Measurements from ENCODE around the gene SLC4A9. TPM values are rescaled to one million over a fixed set of nuclear protein-coding genes. Genes with fewer than 3 reads are reported as not detected.

SLC4A9 gene
- total RNA-seq: under 0.01 TPM

- FAIRE-seq: no peak
Observed at GRCh38 chr5:140360101-140360500, at the start of gene SLC4A9. TSS of gene SLC4A9 (plus strand) at chr5:140360194. CDS start at chr5:140360237, 43 bp downstream.

GRCh38 chr5:140310434-140310833 lies 49.6 kb upstream of the SLC4A9 start:
- FAIRE-seq: no peak
- no peak for DNase-seq (ENCODE audit: low spot score in 2 of 2)

More at GRCh38 chr5:140360101-140360500, at the start of gene SLC4A9:
- no peak for DNase-seq (ENCODE audit: low spot score in 2 of 2)

GRCh38 chr5:140311011-140311467 lies 49.0 kb upstream of the SLC4A9 start:
- DNase-seq (ENCODE audit: low spot score in 2 of 2) (no peak), FAIRE-seq (no peak)

GRCh38 chr5:140312067-140312790 lies 47.8 kb upstream of the SLC4A9 start:
- DNase-seq (ENCODE audit: low spot score in 2 of 2) (no peak), FAIRE-seq (no peak)

GRCh38 chr5:140312791-140313189 lies 47.2 kb upstream of the SLC4A9 start:
- DNase-seq (ENCODE audit: low spot score in 2 of 2) (no peak), FAIRE-seq (no peak)

- DNase-seq (ENCODE audit: low spot score in 2 of 2) (no peak), FAIRE-seq (no peak)
Observed at GRCh38 chr5:140317859-140318258, 42.1 kb upstream of the SLC4A9 start.

- no peak for FAIRE-seq
- DNase-seq (ENCODE audit: low spot score in 2 of 2): no peak
Observed at GRCh38 chr5:140318792-140319191, 41.2 kb upstream of the SLC4A9 start.

- FAIRE-seq (no peak), DNase-seq (ENCODE audit: low spot score in 2 of 2) (no peak)
Observed at GRCh38 chr5:140319833-140320232, 40.2 kb upstream of the SLC4A9 start.

GRCh38 chr5:140321796-140322195 lies 38.2 kb upstream of the SLC4A9 start:
- no peak for FAIRE-seq

GRCh38 chr5:140322751-140323731 lies 37.0 kb upstream of the SLC4A9 start:
- DNase-seq (ENCODE audit: low spot score in 2 of 2) (no peak), FAIRE-seq (no peak)

More at GRCh38 chr5:140321796-140322195, 38.2 kb upstream of the SLC4A9 start:
- no peak for DNase-seq (ENCODE audit: low spot score in 2 of 2)

- FAIRE-seq (no peak), DNase-seq (ENCODE audit: low spot score in 2 of 2) (no peak)
Observed at GRCh38 chr5:140324041-140324600, 35.9 kb upstream of the SLC4A9 start.

- no peak for DNase-seq (ENCODE audit: low spot score in 2 of 2)
- FAIRE-seq: no peak
Observed at GRCh38 chr5:140324617-140325241, 35.3 kb upstream of the SLC4A9 start.

- no peak for DNase-seq (ENCODE audit: low spot score in 2 of 2)
- FAIRE-seq: no peak
Observed at GRCh38 chr5:140325486-140325885, 34.5 kb upstream of the SLC4A9 start.

GRCh38 chr5:140327589-140327988 lies 32.4 kb upstream of the SLC4A9 start:
- no peak for DNase-seq (ENCODE audit: low spot score in 2 of 2)
- no peak for FAIRE-seq

- DNase-seq (ENCODE audit: low spot score in 2 of 2) (no peak), FAIRE-seq (no peak)
Observed at GRCh38 chr5:140328036-140328764, 31.8 kb upstream of the SLC4A9 start.

- FAIRE-seq (no peak), DNase-seq (ENCODE audit: low spot score in 2 of 2) (no peak)
Observed at GRCh38 chr5:140329739-140330481, 30.1 kb upstream of the SLC4A9 start.

GRCh38 chr5:140331638-140332037 lies 28.4 kb upstream of the SLC4A9 start:
- DNase-seq (ENCODE audit: low spot score in 2 of 2) (no peak), FAIRE-seq (no peak)

- FAIRE-seq: no peak
Observed at GRCh38 chr5:140336388-140336787, 23.6 kb upstream of the SLC4A9 start.

GRCh38 chr5:140337880-140338279 lies 22.1 kb upstream of the SLC4A9 start:
- DNase-seq (ENCODE audit: low spot score in 2 of 2): no peak
- no peak for FAIRE-seq

More at GRCh38 chr5:140336388-140336787, 23.6 kb upstream of the SLC4A9 start:
- DNase-seq (ENCODE audit: low spot score in 2 of 2): no peak
